ENCODE measurements around the gene NXPH3. TPM values are rescaled to one million over a fixed set of nuclear protein-coding genes. Genes with fewer than 3 reads are reported as not detected.

The NXPH3 gene
- total RNA-seq, 1 donor from 2014 or later, result 4.0 TPM

DNA sequence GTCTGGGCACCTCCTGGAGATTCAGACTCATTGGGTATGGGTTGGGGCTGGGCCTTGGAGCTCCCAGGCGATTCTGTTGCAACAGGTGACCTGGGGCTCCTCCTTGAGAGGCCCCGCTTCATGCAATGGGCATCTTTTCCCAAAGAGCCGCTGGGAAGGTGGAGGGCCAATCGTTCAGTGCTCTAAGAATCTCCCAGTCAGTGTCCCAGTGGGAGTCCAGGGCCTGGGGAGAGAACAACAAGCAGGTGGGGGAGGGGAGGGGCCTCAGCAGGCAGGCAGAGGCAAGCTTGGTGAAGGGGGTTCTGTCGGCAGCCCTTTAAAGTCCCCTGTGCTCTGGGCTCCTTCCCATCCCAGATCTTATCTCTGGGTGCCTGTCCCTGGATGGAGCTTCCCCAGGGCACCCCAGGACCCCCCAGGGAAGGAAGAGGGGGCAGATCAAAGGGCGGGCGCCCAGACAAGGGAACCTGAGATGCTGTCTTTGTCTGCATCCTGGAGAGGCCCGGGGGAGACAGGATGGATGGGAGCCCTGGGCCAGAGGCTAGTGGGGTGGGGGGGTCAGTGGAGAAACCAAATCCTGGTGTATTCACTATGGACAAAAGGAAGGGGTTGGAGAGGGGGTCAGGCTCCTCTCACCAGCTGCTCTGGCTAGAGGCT is 30.5 kb upstream of the NXPH3 start:
- H3K36me3 ChIP-seq, result no peaks in the 10 kb centered on the region
- no peaks in the 10 kb centered on the region for H3K4me1 ChIP-seq
- peaks cover 48% of the 10 kb centered on the region for H3K27me3 ChIP-seq (ENCODE audit: low read depth)
- no peak overlapping the region for H3K27ac ChIP-seq (replicated peaks)
- TF ChIP-seq, protein P1, sequence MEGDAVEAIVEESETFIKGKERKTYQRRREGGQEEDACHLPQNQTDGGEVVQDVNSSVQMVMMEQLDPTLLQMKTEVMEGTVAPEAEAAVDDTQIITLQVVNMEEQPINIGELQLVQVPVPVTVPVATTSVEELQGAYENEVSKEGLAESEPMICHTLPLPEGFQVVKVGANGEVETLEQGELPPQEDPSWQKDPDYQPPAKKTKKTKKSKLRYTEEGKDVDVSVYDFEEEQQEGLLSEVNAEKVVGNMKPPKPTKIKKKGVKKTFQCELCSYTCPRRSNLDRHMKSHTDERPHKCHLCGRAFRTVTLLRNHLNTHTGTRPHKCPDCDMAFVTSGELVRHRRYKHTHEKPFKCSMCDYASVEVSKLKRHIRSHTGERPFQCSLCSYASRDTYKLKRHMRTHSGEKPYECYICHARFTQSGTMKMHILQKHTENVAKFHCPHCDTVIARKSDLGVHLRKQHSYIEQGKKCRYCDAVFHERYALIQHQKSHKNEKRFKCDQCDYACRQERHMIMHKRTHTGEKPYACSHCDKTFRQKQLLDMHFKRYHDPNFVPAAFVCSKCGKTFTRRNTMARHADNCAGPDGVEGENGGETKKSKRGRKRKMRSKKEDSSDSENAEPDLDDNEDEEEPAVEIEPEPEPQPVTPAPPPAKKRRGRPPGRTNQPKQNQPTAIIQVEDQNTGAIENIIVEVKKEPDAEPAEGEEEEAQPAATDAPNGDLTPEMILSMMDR (IDR thresholded peaks at IDR 0.05; ENCODE audit: borderline replicate concordance), result no peak
- DNase-seq, result no peak
- peaks cover 15% of the 10 kb centered on the region for H3K9me3 ChIP-seq (replicated peaks)
- intact Hi-C loops (cut with micrococcal nuclease), result loop anchor here (5.0 kb wide), 1 partner anchor 33 kb away; no protein-coding TSS in a partner anchor
- no peak overlapping the region for H3K4me3 ChIP-seq

DNA sequence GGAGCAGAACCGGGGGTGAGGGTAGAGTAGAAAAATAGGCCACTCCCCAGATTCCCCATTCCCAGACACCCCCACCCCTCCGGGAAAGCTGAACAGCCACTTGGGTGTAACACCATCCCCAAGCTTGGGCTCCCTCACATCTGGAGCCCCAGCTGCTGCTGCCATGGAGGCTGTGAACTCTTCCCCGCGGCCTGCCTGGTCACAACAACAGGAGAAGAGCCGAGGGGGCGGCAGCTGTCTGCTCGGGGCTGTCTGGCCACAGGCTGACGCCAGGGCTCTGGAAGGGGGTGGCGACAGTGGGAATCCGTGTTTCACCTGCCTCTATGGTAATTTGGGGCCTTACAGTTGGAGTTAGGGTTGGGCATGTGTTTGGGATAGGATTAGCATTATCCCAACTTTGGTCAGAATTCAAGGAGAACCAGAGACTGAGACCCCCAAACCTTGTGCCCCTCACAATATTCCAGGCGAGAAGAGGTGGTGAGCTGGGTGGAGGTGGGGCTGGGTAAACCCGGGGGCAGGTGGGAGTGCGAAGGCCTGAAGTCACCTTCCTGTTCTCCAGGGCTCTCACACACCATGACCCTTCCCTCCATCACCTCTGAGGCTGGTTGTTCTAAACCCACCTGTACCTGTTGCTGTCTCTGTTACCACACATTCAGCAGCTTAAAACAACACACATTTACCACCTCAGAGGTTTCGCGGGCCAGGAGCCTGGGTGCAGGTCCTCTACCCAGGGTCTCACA is 29.7 kb upstream of the NXPH3 start:
- no peak for DNase-seq
- H3K4me3 ChIP-seq, result no peak overlapping the region
- intact Hi-C loops (cut with micrococcal nuclease), result loop anchor here (5.0 kb wide), 1 partner anchor 34 kb away; no protein-coding TSS in a partner anchor
- TF ChIP-seq, protein P1 (IDR thresholded peaks at IDR 0.05; ENCODE audit: borderline replicate concordance), result no peak
- H3K27ac ChIP-seq (replicated peaks), result no peak overlapping the region
- no peaks in the 10 kb centered on the region for H3K4me1 ChIP-seq
- H3K36me3 ChIP-seq, result no peaks in the 10 kb centered on the region
- H3K27me3 ChIP-seq (ENCODE audit: low read depth), result peaks cover 48% of the 10 kb centered on the region
- H3K9me3 ChIP-seq (replicated peaks), result peaks cover 8% of the 10 kb centered on the region

DNA sequence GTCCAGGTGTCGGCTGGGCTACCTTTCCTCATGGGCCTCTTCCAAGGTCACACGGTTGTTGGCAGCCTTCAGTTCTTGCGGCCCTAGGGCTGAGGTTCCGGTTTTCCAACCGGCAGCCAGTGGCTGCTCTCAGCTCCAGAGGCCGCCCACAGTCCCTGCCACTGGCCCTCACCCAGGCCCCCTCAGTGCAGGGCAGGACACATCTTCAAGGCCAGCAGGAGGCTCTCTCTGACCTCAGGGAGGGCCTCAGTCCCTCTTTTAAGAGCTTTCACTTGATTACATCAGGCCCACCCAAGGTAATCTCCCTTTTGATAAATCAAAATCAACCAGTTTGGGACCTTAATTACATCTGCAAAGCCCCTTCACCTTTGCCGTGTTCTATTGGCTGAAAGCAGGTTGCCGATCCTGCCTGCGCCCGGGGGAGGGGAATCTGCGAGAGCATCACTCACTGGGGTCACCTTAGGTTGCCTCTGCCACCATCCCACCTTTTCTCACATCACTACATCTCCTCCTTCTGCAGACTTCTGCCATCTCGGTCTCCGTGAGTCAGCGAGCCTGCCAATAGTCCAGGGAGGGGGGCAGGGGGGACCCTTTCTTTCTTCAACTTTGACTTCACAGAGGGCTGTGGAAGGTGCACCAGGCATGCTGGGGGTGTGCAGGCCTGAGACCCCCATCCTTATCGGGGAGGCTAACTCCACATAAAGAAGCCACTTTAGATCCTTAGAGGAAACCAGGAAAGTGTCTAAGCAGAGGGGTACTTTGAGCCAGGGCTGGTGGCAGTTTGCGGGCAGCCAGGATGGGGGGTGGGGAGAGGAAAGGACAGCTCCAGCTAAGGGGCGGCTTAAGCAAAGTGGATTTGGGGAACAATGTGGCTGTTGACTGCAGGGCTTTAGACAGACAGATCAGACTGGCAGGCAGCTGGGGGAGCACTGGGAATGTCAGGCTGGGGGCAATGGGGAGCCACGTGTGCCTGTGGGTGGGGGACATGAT is 28.8 kb upstream of the NXPH3 start:
- DNase-seq, result no peak
- Histone ChIP-seq H3K27me3 (ENCODE audit: low read depth) (peaks cover 48% of the 10 kb centered on the region), H3K36me3 (no peaks in the 10 kb centered on the region), H3K4me1 (no peaks in the 10 kb centered on the region), H3K27ac (replicated peaks) (peak overlapping the region; percentile 30), H3K9me3 (replicated peaks) (no peaks in the 10 kb centered on the region), H3K4me3 (no peak overlapping the region)
- intact Hi-C loops (cut with micrococcal nuclease), result loop anchor here (5.0 kb wide), 1 partner anchor 35 kb away; no protein-coding TSS in a partner anchor
- TF ChIP-seq, protein P1 (IDR thresholded peaks at IDR 0.05; ENCODE audit: borderline replicate concordance), result no peak

DNA sequence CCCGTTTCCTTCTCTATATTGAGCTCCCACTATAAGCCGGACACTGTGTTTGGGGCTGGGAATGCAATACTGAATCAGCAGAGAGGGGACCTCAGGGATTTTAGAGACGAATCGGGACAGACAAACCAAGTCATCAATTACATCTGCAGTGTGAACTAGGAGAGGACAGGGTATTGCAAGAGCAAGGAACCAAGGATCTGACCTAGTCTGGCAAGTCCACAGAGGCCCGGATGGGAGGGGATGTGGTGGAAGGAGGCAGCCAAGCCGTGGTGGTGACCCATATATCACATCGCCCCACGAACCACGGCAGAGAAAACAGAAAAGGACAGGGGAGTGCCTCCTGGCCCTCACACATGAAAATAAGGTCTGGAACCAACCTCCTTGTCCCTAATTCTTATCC is 28.1 kb upstream of the NXPH3 start:
- intact Hi-C loops (cut with micrococcal nuclease), result loop anchor here (5.0 kb wide), 1 partner anchor 35 kb away; no protein-coding TSS in a partner anchor
- H3K4me3 ChIP-seq, result no peak overlapping the region
- no peaks in the 10 kb centered on the region for H3K36me3 ChIP-seq
- TF ChIP-seq, protein P1 (IDR thresholded peaks at IDR 0.05; ENCODE audit: borderline replicate concordance), result no peak
- peaks cover 48% of the 10 kb centered on the region for H3K27me3 ChIP-seq (ENCODE audit: low read depth)
- H3K27ac ChIP-seq (replicated peaks), result peak overlapping the region; percentile 30
- H3K4me1 ChIP-seq, result no peaks in the 10 kb centered on the region
- DNase-seq, result peak; percentile 61
- no peaks in the 10 kb centered on the region for H3K9me3 ChIP-seq (replicated peaks)

DNA sequence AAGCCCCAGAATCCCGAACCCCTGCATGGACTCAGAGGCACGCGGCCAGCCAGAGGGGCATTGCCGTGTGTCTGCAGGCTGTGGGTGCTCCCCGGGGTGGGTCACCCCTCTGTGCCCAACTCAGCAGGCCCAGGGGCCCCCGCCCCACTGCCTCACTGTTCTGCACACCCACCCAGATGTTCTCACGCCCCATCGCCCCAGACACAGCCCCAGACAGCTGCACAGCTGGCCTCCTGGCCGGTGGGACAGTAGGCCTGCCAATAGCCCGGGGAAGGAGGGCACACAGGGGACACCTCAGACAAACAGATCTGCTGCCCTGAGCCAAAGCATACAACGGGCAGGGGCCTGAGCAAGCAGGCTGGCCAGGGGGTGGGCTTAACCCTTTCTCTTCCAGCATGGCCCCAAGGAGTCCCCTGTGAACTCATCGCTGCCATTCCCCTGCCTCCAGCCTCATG is 27.6 kb upstream of the NXPH3 start:
- H3K36me3 ChIP-seq, result no peaks in the 10 kb centered on the region
- no peak overlapping the region for H3K4me3 ChIP-seq
- intact Hi-C loops (cut with micrococcal nuclease), result loop anchor here (5.0 kb wide), 1 partner anchor 36 kb away; no protein-coding TSS in a partner anchor
- no peaks in the 10 kb centered on the region for H3K9me3 ChIP-seq (replicated peaks)
- peak overlapping the region; percentile 30 for H3K27ac ChIP-seq (replicated peaks)
- H3K27me3 ChIP-seq (ENCODE audit: low read depth), result peaks cover 48% of the 10 kb centered on the region
- DNase-seq, result peak; percentile 45
- TF ChIP-seq, protein P1 (IDR thresholded peaks at IDR 0.05; ENCODE audit: borderline replicate concordance), result no peak
- no peaks in the 10 kb centered on the region for H3K4me1 ChIP-seq

All from left ventricle myocardium inferior (tissue), 1 donor.